CD4-positive, alpha-beta T cell (primary cell): ENCODE data around the gene RPEL1. TPM values are rescaled to one million over a fixed set of nuclear protein-coding genes. Genes with fewer than 3 reads are reported as not detected.
"Not testable (repeated sequence)": the region's sequence is repeated elsewhere in the genome, so short reads cannot be mapped to it uniquely, and the experiment has no call there.

Experiments
- ATAC-seq: fragments of 200-7000 bp; cut with Tn5 transposase; one replicate; pipeline ENCODE4 v1.10.0; 2022; ENCODE audit warnings: mild to moderate bottlenecking; ENCODE audit not compliant: poor library complexity
- CTCF ChIA-PET: fragments of 350-600 bp; sonication (Branson Sonifier 250); formaldehyde crosslinking; loops from one replicate; lab custom pipeline; 2021; ENCODE audit warnings: antibody characterized with exemption, inconsistent platforms; lab: Charles Lee
- POLR2A ChIA-PET: fragments of 350-600 bp; sonication (Branson Sonifier 250); formaldehyde crosslinking; loops from one replicate; lab custom pipeline; 2021; ENCODE audit warnings: antibody characterized with exemption, inconsistent platforms; lab: Charles Lee
- DNase-seq, 14 experiments: peaks; one replicate each; pipeline ENCODE4 v3.0.0-alpha.2; 2013 to 2020; ENCODE audit warnings: mixed read lengths in 2 of 14
- H3K27ac ChIP-seq, 2 donors: one replicate each; pipeline versions ENCODE4 v1.5.1 to v1.7.0; 2013; ENCODE audit warnings: low read length in 2 of 2, low read depth in 1 of 2, mild to moderate bottlenecking in 1 of 2
- H3K27me3 ChIP-seq, 2 experiments: 1 replicate in 1 of 2; 2 replicates in 1 of 2; pipeline versions ENCODE4 v1.6.1 to v1.7.0; 2013; ENCODE audit warnings: low read length in 2 of 2, control low read depth in 1 of 2, mild to moderate bottlenecking in 1 of 2, moderate library complexity in 1 of 2; ENCODE audit not compliant: insufficient read depth in 2 of 2, control insufficient read depth in 1 of 2
- H3K36me3 ChIP-seq: one replicate; pipeline ENCODE4 v1.6.1; 2013; ENCODE audit warnings: low read length, control low read depth; ENCODE audit not compliant: insufficient read depth
- H3K4me1 ChIP-seq: one replicate; pipeline ENCODE4 v1.6.1; 2013; ENCODE audit warnings: low read length, control low read depth; ENCODE audit not compliant: insufficient read depth
- H3K4me3 ChIP-seq: one replicate; pipeline ENCODE4 v1.5.1; 2013; ENCODE audit warnings: mild to moderate bottlenecking, low read length, moderate library complexity
- H3K9me3 ChIP-seq, 2 experiments: 1 replicate in 1 of 2; 2 replicates in 1 of 2; pipeline versions ENCODE4 v1.6.1 to v1.7.0; 2013; ENCODE audit warnings: low read length in 2 of 2, mild to moderate bottlenecking in 2 of 2, control low read depth in 1 of 2, moderate library complexity in 1 of 2; ENCODE audit not compliant: control insufficient read depth in 1 of 2, insufficient read depth in 1 of 2
- H3K27ac Mint-ChIP-seq: one replicate; pipeline ENCODE4 v1.8.0; 2020; ENCODE audit warnings: mixed read lengths
- H3K27me3 Mint-ChIP-seq: one replicate; pipeline ENCODE4 v1.8.0; 2021; ENCODE audit warnings: mixed read lengths
- H3K36me3 Mint-ChIP-seq: one replicate; pipeline ENCODE4 v1.8.0; 2021; ENCODE audit warnings: low read depth, mixed read lengths
- H3K4me1 Mint-ChIP-seq: one replicate; pipeline ENCODE4 v1.8.0; 2021; ENCODE audit warnings: low read depth, mixed read lengths
- H3K4me3 Mint-ChIP-seq: one replicate; pipeline ENCODE4 v1.8.0; 2020; ENCODE audit warnings: mild to moderate bottlenecking, mixed read lengths
- H3K9me3 Mint-ChIP-seq: one replicate; pipeline ENCODE4 v1.8.0; 2020; ENCODE audit warnings: mixed read lengths
- CTCF ChIP-seq: fragments of 200-600 bp; IDR thresholded peaks from one replicate; pipeline ENCODE4 v1.8.0; 2022; ENCODE audit warnings: antibody characterized with exemption, mild to moderate bottlenecking
- intact Hi-C, 2 experiments: fragments of 100-400 bp; cut with DNase I in 1 of 2; cut with micrococcal nuclease in 1 of 2; formaldehyde crosslinking; loops; one replicate each; pipeline versions ENCODE4 v1.15.1 to v1.9.0; 2023 to 2025; cut with DNase I, micrococcal nuclease
- total RNA-seq, 174 experiments: library from RNA in 2 of 174; stranded (reverse) in 2 of 174; gene quantifications; one replicate each; pipeline ENCODE4 v1.2.3 and lab custom pipeline; 2021 to 2026

RPEL1 gene
- total RNA-seq, 2 experiments from 2014 or later: not detected

GRCh38 chr10:103254538-103255325, 9.0 kb downstream of the RPEL1 start:
- no peak for TF ChIP-seq CTCF
- no peak for ATAC-seq
- H3K9me3 Mint-ChIP-seq: peaks cover 10% of the 10 kb centered on the region
- H3K4me1 Mint-ChIP-seq: no peaks in the 10 kb centered on the region
- no peaks in the 10 kb centered on the region for H3K4me1 ChIP-seq
- CTCF ChIA-PET: no interaction called here
- H3K36me3 ChIP-seq: no peaks in the 10 kb centered on the region
- DNase-seq: no peak
- no peaks in the 10 kb centered on the region for H3K27me3 ChIP-seq
- no peak overlapping the region for H3K4me3 Mint-ChIP-seq
- no peak overlapping the region for H3K27ac Mint-ChIP-seq
- POLR2A ChIA-PET: no interaction called here
- peaks cover 7% of the 10 kb centered on the region for H3K27me3 Mint-ChIP-seq
- no peaks in the 10 kb centered on the region for H3K36me3 Mint-ChIP-seq
- peaks cover 0 to 3% of the 10 kb centered on the region in 2 experiments for H3K9me3 ChIP-seq
- no peak overlapping the region for H3K4me3 ChIP-seq
- H3K27ac ChIP-seq: no peak overlapping the region
- intact Hi-C loops: no loop called here

GRCh38 chr10:103256613-103257012, 10.9 kb downstream of the RPEL1 start:
- H3K4me3 ChIP-seq: no peak overlapping the region
- ChIA-PET CTCF (interaction anchor here (0.6 to 0.7 kb wide), 2 partner anchors 36 to 144 kb away, joined by 3 read pairs; no protein-coding TSS in a partner anchor), POLR2A (no interaction called here)
- H3K4me3 Mint-ChIP-seq: no peak overlapping the region
- DNase-seq: no peak
- no peaks in the 10 kb centered on the region for H3K36me3 Mint-ChIP-seq
- intact Hi-C loops: no loop called here
- ATAC-seq: no peak
- no peak overlapping the region for H3K27ac Mint-ChIP-seq
- no peaks in the 10 kb centered on the region for H3K4me1 Mint-ChIP-seq
- no peaks in the 10 kb centered on the region for H3K36me3 ChIP-seq
- no peak for TF ChIP-seq CTCF
- peaks cover 21% of the 10 kb centered on the region for H3K27me3 Mint-ChIP-seq
- H3K27me3 ChIP-seq: no peaks in the 10 kb centered on the region
- H3K4me1 ChIP-seq: no peaks in the 10 kb centered on the region
- H3K9me3 Mint-ChIP-seq: peaks cover 9% of the 10 kb centered on the region
- peaks cover 0 to 11% of the 10 kb centered on the region in 2 experiments for H3K9me3 ChIP-seq
- H3K27ac ChIP-seq: no peak overlapping the region

DNA sequence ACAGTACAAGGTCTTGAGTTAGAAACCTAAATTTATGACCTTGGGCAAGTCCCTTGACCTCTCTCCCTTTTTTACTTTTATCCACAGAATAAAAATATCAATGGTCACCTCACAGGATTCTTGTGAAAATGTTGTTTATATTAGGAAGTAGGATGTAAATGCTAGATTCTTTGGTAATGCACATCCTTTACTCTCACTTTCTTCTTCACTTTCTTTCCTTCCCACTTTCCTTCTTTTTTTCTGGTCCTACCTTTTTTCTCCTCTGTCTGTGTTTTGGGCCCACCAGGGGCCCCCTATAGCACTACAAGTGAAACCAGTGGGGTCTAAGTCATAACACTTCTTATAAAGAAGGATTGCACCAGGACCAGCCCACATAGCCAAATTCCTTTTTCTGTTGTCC, 12.1 kb downstream of the RPEL1 start:
- Histone ChIP-seq H3K27me3 (peaks cover 0 to 3% of the 10 kb centered on the region in 2 experiments), H3K27ac (no peak overlapping the region), H3K36me3 (no peaks in the 10 kb centered on the region), H3K4me1 (no peaks in the 10 kb centered on the region), H3K9me3 (peaks cover 0 to 11% of the 10 kb centered on the region in 2 experiments), H3K4me3 (no peak overlapping the region)
- intact Hi-C loops: no loop called here
- no peak overlapping the region for H3K4me3 Mint-ChIP-seq
- no peaks in the 10 kb centered on the region for H3K36me3 Mint-ChIP-seq
- H3K27me3 Mint-ChIP-seq: peaks cover 26% of the 10 kb centered on the region
- CTCF ChIA-PET: no interaction called here
- ATAC-seq (no peak), DNase-seq (no peak)
- peaks cover 9% of the 10 kb centered on the region for H3K9me3 Mint-ChIP-seq
- POLR2A ChIA-PET: no interaction called here
- H3K4me1 Mint-ChIP-seq: no peaks in the 10 kb centered on the region
- TF ChIP-seq CTCF: no peak
- H3K27ac Mint-ChIP-seq: no peak overlapping the region

DNA sequence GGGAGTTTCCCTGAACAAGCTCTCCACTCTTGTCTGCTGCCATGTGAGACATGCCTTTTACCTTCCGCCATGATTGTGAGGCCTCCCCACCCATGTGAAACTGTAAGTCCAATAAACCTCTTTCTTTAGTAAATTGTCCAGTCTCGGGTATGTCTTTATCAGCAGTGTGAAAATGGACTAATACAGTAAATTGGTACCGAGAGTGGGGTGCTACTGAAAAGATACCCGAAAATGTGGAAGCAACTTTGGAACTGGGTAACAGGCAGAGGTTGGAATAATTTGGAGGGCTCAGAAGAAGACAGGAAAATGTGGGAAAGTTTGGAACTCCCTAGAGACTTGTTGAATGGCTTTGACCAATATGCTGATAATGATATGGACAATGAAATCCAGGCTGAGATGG, 13.2 kb downstream of the RPEL1 start:
- POLR2A ChIA-PET: not testable (repeated sequence)

More for the DNA sequence above, 13.2 kb downstream of the RPEL1 start:
- H3K27ac ChIP-seq, H3K4me1 ChIP-seq, DNase-seq, H3K36me3 ChIP-seq, H3K9me3 Mint-ChIP-seq, H3K27ac Mint-ChIP-seq, CTCF ChIA-PET, intact Hi-C loops, H3K4me1 Mint-ChIP-seq, H3K36me3 Mint-ChIP-seq, H3K4me3 ChIP-seq, H3K27me3 ChIP-seq, ATAC-seq, H3K4me3 Mint-ChIP-seq: not testable (repeated sequence)
- peaks cover 0 to 11% of the 10 kb centered on the region in 2 experiments for H3K9me3 ChIP-seq
- peaks cover 36% of the 10 kb centered on the region for H3K27me3 Mint-ChIP-seq
